ENCODE measurements around the gene PRR9.

The PRR9 gene

GRCh38 chr1:153242160-153242559, 24.8 kb downstream of the PRR9 start:
- CTCF ChIA-PET, result interaction anchor here (0.6 to 1.3 kb wide), 2 partner anchors 21 to 36 kb away, joined by 3 to 6 read pairs; no protein-coding TSS in a partner anchor
- no peaks in the 10 kb centered on the region for H3K4me1 ChIP-seq (ENCODE audit: control insufficient read depth, insufficient read depth, low read length)
- no peaks in the 10 kb centered on the region for H3K36me3 ChIP-seq (ENCODE audit: control insufficient read depth in 2 of 2, insufficient read depth in 1 of 2, low read length in 2 of 2)
- no peak overlapping the region for H3K27ac ChIP-seq (ENCODE audit: extremely low read depth, low read depth, low read length)
- POLR2A ChIA-PET, result no interaction called here
- H3K4me3 ChIP-seq (ENCODE audit: low read depth, low read length), result no peak overlapping the region
- TF ChIP-seq ZNF561 (tag by site-specific recombination; IDR thresholded peaks at IDR 0.05; ENCODE audit: borderline replicate concordance) (no peak), ZNF571 (tag by site-specific recombination; IDR thresholded peaks at IDR 0.05) (no peak), ZNF350 (tag by site-specific recombination; IDR thresholded peaks at IDR 0.05) (no peak), KLF9 (tag by site-specific recombination; IDR thresholded peaks at IDR 0.05; ENCODE audit: low read depth) (no peak), ZNF311 (tag by site-specific recombination; IDR thresholded peaks at IDR 0.05; ENCODE audit: borderline replicate concordance) (no peak), ZBTB26 (tag by site-specific recombination; optimal IDR thresholded peaks at IDR 0.05) (no peak), PRDM6 (tag by site-specific recombination; IDR thresholded peaks at IDR 0.05) (no peak), OSR2 (tag by site-specific recombination; IDR thresholded peaks at IDR 0.05) (no peak), ZNF48 (tag by site-specific recombination; IDR thresholded peaks at IDR 0.05) (no peak), ZNF404 (tag by site-specific recombination; IDR thresholded peaks at IDR 0.05) (no peak), ZNF133 (tag by site-specific recombination; IDR thresholded peaks at IDR 0.05) (no peak), ZNF423 (tag by site-specific recombination; IDR thresholded peaks at IDR 0.05) (no peak), WT1 (tag by site-specific recombination; IDR thresholded peaks at IDR 0.05) (no peak), ZNF223 (tag by site-specific recombination; IDR thresholded peaks at IDR 0.05) (no peak), ZNF354C (tag by site-specific recombination; IDR thresholded peaks at IDR 0.05; ENCODE audit: borderline replicate concordance, low read depth) (no peak), TCF7L2 (IDR thresholded peaks at IDR 0.05; ENCODE audit: borderline replicate concordance, low read depth, low read length) (no peak), ZNF37A (tag by site-specific recombination; IDR thresholded peaks at IDR 0.05) (no peak), ZBTB11 (tag by site-specific recombination; conservative IDR thresholded peaks at IDR 0.05; ENCODE audit: low read depth) (no peak), ZNF510 (tag by site-specific recombination; IDR thresholded peaks at IDR 0.05; ENCODE audit: insufficient replicate concordance) (no peak), ZBTB49 (tag by site-specific recombination; IDR thresholded peaks at IDR 0.05; ENCODE audit: low read depth) (no peak)
- H3K9me3 ChIP-seq (ENCODE audit: control insufficient read depth, insufficient read depth, low read depth, low read length), result no peaks in the 10 kb centered on the region

All from HEK293 (cell line).